ENCODE results near the gene PGAM4.

The PGAM4 gene

DNA sequence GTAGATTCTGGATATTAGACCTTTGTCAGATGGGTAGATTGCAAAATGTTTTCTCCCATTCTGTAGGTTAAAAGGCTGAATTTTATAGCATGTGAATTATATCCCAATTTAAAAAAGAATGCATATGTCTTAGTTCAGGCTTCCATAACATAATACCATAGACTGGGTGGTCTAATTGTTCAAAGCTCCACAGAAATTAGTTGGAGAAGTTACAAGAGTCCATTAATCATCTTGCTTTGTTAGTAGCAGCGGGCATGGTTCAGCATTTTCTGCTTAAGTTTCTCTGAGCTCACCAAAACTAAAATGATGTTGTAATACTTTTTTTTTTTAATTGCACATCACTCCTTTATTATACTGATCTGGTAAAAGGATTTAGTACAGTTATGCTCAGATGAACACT is 1.8 kb downstream of the PGAM4 start:
- TF ChIP-seq POLR2A (IDR thresholded peaks at IDR 0.05; ENCODE audit: extremely low read depth, insufficient read length) (no peak), MYC (IDR thresholded peaks at IDR 0.05; ENCODE audit: low read depth, low read length) (no peak)
- TF ChIP-seq, protein P1, sequence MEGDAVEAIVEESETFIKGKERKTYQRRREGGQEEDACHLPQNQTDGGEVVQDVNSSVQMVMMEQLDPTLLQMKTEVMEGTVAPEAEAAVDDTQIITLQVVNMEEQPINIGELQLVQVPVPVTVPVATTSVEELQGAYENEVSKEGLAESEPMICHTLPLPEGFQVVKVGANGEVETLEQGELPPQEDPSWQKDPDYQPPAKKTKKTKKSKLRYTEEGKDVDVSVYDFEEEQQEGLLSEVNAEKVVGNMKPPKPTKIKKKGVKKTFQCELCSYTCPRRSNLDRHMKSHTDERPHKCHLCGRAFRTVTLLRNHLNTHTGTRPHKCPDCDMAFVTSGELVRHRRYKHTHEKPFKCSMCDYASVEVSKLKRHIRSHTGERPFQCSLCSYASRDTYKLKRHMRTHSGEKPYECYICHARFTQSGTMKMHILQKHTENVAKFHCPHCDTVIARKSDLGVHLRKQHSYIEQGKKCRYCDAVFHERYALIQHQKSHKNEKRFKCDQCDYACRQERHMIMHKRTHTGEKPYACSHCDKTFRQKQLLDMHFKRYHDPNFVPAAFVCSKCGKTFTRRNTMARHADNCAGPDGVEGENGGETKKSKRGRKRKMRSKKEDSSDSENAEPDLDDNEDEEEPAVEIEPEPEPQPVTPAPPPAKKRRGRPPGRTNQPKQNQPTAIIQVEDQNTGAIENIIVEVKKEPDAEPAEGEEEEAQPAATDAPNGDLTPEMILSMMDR (IDR thresholded peaks at IDR 0.05; ENCODE audit: low read depth, low read length), result no peak
- TF ChIP-seq, protein P2, sequence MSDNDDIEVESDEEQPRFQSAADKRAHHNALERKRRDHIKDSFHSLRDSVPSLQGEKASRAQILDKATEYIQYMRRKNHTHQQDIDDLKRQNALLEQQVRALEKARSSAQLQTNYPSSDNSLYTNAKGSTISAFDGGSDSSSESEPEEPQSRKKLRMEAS (IDR thresholded peaks at IDR 0.05; ENCODE audit: low read depth, low read length), result no peak
- no peak overlapping the region for H3K4me3 ChIP-seq (ENCODE audit: low read depth, low read length)
- no peak for DNase-seq (ENCODE audit: low read depth)

DNA sequence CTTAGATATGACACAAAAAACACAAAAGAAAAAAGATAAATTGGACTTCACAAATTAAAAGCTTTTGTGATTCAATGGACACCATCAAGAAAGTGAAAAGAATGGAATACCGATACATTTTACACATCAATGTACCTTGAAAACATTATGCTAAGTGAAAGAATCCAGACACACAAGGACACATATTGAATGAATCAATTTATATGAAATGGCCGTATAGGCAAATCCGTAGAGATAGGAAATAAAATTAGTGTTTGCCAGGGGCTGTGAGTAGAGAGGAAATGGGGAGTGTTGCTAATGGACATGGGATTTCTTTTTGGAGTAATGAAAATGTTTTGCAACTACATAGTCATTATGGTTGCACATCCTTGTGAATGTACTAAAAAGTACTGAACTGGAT is 3.1 kb downstream of the PGAM4 start:
- TF ChIP-seq MYC (IDR thresholded peaks at IDR 0.05; ENCODE audit: low read depth, low read length) (no peak), POLR2A (IDR thresholded peaks at IDR 0.05; ENCODE audit: extremely low read depth, insufficient read length) (no peak)
- TF ChIP-seq, protein P2 (IDR thresholded peaks at IDR 0.05; ENCODE audit: low read depth, low read length), result no peak
- TF ChIP-seq, protein P1 (IDR thresholded peaks at IDR 0.05; ENCODE audit: low read depth, low read length), result no peak
- no peak overlapping the region for H3K4me3 ChIP-seq (ENCODE audit: low read depth, low read length)
- no peak for DNase-seq (ENCODE audit: low read depth)

DNA sequence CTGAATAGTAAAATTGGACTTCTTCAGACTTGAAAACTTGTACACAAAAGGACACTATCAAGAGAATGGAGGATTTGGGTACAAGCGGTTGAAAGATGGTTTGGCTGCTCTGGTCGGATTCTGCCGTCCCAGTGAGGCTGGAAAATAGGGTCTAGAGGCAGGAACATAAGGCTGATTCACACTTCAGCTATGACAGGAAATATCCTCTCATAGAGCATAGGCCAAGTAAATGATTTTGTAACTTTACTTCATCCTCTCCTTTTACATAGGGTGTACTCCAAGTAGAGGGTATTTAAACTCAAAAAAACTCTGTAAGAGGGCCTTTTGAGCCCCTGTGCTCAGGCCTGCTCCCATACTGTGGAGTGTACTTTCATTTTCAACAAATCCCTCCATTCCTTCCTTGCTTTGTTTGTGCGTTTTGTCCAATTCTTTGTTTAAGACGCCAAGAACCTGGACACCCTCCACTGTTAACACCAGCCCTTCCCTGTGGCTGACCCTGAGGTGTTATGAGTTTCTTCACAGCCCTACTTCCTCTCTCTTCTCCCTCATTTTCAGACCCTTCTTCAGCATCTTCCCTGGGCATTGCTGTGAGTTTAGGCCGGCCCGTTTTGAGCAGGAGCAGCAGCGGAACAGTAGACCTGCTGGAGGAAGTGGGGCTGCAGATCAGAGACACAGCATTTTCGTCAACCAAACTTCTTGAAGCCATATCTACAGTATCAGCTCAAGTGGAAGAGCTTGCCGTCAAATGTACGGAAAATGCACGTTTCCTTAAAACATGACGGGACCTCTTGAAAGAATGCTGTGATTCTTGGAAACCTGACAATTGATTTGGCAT is 7.2 kb downstream of the PGAM4 start:
- TF ChIP-seq, protein P1 (IDR thresholded peaks at IDR 0.05; ENCODE audit: low read depth, low read length), result no peak
- TF ChIP-seq, protein P2 (IDR thresholded peaks at IDR 0.05; ENCODE audit: low read depth, low read length), result no peak
- TF ChIP-seq POLR2A (IDR thresholded peaks at IDR 0.05; ENCODE audit: extremely low read depth, insufficient read length), result no peak
- H3K4me3 ChIP-seq (ENCODE audit: low read depth, low read length), result no peak overlapping the region
- no peak for DNase-seq (ENCODE audit: low read depth)

DNA sequence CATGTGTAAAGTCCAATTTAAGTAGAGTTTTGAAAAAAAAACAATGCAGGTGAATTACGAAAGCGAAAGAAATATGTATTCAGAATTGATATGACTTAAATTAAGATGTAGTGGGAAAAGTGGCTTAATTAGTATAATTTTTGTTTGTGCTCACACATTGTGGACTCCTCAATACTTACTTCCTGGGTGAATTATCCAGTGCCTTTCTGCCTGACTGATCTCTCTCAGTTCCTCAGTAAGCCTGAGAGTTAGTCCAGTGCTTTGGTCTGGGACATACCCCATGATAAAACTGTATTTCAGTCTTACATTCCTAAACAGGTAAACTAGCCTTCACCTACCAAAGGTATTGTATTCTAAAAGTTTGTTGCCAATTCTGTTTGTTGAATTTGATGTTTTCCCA is 8.4 kb downstream of the PGAM4 start:
- no peak for DNase-seq (ENCODE audit: low read depth)
- TF ChIP-seq, protein P2 (IDR thresholded peaks at IDR 0.05; ENCODE audit: low read depth, low read length), result no peak
- TF ChIP-seq MYC (IDR thresholded peaks at IDR 0.05; ENCODE audit: low read depth, low read length), result no peak
- TF ChIP-seq, protein P1 (IDR thresholded peaks at IDR 0.05; ENCODE audit: low read depth, low read length), result no peak
- no peak for TF ChIP-seq POLR2A (IDR thresholded peaks at IDR 0.05; ENCODE audit: extremely low read depth, insufficient read length)
- no peak overlapping the region for H3K4me3 ChIP-seq (ENCODE audit: low read depth, low read length)

DNA sequence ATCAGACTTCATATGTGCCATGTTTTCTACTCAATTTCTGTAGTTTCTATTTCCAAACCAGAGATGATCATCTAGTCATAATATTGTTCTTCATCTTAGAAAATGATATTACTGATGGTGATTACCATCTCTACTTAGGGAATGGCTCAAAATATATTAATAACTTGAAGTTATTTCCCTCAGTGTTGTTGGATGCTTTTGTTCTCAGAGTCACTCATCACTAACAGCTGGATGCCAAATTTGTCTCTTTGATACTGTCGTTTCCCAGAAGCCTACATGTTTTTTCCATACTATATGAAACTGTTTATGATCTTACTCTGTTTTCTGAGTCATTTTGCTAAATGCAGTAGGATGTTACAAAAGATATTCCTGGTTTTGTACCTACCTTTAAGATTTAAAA is 8.9 kb downstream of the PGAM4 start:
- H3K4me3 ChIP-seq (ENCODE audit: low read depth, low read length), result no peak overlapping the region
- TF ChIP-seq, protein P2 (IDR thresholded peaks at IDR 0.05; ENCODE audit: low read depth, low read length), result no peak
- TF ChIP-seq, protein P1 (IDR thresholded peaks at IDR 0.05; ENCODE audit: low read depth, low read length), result no peak
- no peak for TF ChIP-seq MYC (IDR thresholded peaks at IDR 0.05; ENCODE audit: low read depth, low read length)
- DNase-seq (ENCODE audit: low read depth), result no peak

All from NB4 (cell line).